ENCODE data around the gene MSMO1.

MSMO1 gene

DNA sequence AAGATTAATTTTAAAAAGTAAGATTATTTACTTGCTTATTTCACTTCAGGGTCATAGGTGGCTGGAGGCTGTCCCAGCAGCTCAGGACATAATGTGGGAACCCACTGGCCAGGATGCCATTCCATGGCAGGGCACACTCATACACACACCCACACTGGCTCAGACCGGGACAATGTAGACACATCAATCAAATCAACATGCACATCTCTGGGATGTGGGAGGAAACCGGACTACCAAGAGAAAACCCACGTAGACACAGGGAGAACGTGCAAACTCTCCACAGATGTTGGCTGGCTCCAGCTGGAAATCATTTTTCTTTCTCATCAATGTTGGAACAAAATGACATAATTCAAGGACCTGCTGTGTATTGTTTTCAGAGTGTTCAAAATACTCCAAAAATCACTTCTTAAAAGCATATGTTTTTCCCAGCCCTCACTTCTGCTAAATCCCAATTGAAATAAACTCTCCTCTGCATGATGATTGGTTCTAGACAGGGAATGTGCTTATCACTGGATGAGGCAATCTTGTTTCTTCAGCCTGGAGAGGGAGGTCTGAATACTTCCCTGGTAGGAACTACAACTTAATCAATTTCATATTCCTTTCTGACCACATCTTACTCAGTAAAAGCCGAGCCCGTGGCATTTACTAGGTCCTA is 32.7 kb downstream of the MSMO1 start:
- DNase-seq (ENCODE audit: low read depth in 2 of 2) = no peak

DNA sequence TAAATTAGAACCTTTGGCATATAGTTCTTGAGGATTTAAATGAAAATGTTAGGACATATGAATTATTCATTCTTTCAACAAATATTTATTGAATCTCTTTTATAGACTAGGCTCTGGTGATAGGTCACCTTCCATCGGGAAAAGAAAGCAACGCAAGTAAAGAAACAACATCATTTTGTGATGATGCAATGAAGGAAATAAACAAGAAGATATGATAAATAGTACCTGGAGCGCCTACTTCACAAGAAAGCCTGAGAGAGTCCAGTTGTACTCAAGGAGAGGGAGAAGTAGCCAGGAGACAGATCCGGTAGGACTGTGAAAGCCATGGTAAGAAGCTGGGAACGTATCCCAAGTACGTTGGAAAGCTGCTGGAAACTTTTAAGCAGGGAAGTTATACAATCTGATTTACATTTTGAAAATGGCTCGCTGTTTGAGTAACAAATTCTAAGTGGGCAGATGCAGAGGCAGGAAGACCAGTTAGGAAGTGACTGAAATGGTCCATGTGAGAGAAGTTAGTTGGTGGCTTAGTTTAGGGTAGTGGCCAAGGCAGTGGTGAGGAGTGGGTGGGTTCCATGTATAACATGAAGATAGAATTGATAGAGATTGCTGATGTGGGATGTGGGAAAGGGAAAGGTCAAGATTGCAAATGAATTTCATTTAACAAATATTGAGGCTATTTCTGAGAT is 33.7 kb downstream of the MSMO1 start:
- DNase-seq (ENCODE audit: low read depth in 2 of 2) = no peak

DNA sequence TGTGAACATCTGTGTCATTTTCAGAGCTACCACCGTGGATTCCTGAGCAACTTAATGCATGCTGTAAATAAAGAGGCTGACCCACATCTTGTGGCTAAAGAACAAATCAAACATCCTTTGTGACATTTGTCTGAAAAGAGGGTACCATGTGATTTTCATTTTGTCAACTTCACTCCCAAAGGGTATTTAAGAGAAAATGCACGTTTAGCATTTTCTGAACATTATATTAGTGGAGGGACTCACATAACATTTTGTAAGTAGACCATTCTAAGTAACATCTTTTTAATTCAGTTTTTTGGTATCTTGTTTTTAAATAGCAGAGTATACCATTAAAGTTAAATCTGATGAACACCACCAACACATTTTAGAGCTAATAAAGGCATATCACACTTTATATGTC is 34.3 kb downstream of the MSMO1 start:
- DNase-seq (ENCODE audit: low read depth in 2 of 2) = no peak

DNA sequence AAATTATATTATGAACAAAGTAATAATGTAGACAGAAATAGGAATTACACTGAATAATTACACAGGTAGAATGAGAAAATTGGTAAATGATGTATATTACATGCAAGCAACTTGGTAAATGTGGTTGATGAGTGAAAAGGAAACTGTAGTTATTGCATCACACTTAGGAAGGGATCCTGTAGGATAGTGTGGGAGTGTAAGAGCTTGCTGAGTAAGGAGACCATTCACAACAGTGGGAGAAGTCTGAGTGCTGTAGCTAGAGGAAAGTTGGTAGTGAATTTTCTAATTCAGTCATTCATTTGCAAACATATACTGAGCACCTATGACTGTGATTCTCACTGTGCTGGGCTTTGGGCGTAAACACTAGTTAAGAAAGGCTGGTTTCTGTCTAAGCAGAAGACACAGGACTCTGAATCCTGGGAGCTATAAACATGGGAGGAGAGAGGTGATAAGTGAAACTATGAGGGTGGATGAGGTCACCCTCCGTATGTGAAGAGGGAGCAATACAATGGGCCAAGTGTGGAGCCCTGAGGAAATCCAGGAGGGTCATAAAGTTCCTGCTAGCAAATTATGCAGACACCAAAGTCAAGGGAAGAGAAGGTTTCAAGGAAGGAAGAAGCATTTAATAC is 37.1 kb downstream of the MSMO1 start:
- DNase-seq (ENCODE audit: low read depth in 2 of 2) = no peak

GRCh38 chr4:165367040-165367439 is 39.6 kb downstream of the MSMO1 start:
- no peak for DNase-seq (ENCODE audit: low read depth in 2 of 2)

GRCh38 chr4:165368114-165368513 is 40.6 kb downstream of the MSMO1 start:
- DNase-seq (ENCODE audit: low read depth in 2 of 2) = no peak

- DNase-seq (ENCODE audit: low read depth in 2 of 2) = no peak
These were observed 41.1 kb downstream of the MSMO1 start for GRCh38 chr4:165368567-165368966.

- no peak for DNase-seq (ENCODE audit: low read depth in 2 of 2)
These were observed 42.1 kb downstream of the MSMO1 start for GRCh38 chr4:165369522-165369921.

GRCh38 chr4:165370530-165370929 is 43.1 kb downstream of the MSMO1 start:
- DNase-seq (ENCODE audit: low read depth in 2 of 2) = no peak

DNA sequence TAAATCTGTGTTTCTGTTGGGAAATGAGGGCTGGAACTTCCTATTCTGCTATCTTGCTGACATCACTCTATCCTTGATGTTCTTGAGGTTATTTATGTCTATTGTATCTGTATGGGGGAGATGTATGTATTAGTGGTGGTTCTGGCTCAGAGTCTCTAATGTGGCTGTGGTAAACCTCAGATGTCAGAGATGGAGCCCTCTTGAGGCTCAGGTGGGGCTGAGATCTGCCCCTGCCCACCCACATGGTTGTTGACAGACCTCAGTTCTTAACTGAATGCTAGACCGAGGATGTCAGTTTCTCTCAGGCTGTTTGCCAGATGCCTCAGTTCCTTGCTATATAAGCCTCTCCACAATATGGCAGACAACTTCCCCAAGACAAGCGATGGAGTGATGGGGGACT is 48.0 kb downstream of the MSMO1 start:
- DNase-seq (ENCODE audit: low read depth in 2 of 2) = no peak

- no peak for DNase-seq (ENCODE audit: low read depth in 2 of 2)
These were observed 50.9 kb downstream of the MSMO1 start for GRCh38 chr4:165378398-165378744.

- DNase-seq (ENCODE audit: low read depth in 2 of 2) = peak; percentile 3 to 42
These were observed 51.5 kb downstream of the MSMO1 start, which contains the start of gene CPE for GRCh38 chr4:165378745-165379677. Gene CPE, plus strand, starts transcription at chr4:165379008. Its CDS starts 214 bp downstream, at chr4:165379222.

DNA sequence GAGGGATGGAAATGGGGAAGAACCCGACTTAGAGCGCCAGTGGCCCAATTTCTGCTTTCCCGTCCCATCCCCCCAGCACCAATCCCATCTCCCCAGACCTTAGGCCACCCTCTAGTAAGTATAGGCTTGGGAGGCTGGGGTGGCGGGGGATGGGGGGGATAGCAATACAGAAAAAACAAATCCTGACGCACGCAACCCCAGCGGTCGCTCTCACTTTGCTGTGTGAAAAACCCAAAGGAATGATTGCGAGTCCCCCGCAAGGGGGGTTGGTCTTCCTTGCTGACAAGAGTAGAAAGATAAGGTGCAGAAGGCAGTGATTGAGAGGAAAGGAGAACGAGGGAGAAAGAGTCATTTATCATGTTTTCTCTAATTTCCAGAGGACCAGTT is 52.2 kb downstream of the MSMO1 start:
- DNase-seq (ENCODE audit: low read depth in 2 of 2) = no peak

DNA sequence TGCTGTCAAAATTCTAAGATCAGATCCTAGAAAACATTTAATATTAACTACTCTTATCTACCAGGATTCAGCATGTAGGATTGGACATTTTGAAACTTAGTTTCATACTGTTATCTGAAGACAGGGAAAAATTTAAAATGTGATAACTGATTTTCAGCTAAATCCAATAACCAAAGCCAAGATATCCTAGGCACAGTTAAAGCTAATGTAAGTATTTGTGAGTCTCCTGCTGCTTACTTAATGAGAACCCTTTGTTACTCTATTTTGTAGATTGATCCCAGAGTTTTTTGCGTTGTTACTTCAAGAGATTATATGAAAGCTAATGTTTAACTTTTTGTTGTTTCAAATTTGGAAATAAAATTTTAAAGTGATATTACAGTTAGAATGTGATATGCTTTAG is 53.3 kb downstream of the MSMO1 start:
- DNase-seq (ENCODE audit: low read depth in 2 of 2) = no peak

GRCh38 chr4:165381821-165382373 is 54.4 kb downstream of the MSMO1 start:
- no peak for DNase-seq (ENCODE audit: low read depth in 2 of 2)

DNA sequence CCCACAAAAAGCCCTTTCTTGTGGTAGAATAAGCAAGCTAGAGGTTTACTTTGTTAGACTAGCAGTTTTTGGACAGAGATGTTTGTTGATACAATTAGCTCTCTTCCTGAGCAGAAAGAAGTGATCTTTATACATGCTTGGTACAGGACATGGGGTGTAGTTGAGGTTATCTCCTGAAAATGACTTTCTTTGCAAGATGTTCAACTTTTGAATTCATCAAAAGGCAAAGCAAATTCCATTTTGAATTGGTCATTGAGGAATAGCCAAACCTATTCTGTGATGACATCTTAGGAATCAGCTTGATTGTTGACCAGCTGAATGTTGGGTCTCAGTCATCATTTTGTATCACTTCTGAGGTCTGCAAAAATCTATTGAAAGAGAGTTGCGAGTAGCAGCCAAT is 55.2 kb downstream of the MSMO1 start:
- no peak for DNase-seq (ENCODE audit: low read depth in 2 of 2)

DNA sequence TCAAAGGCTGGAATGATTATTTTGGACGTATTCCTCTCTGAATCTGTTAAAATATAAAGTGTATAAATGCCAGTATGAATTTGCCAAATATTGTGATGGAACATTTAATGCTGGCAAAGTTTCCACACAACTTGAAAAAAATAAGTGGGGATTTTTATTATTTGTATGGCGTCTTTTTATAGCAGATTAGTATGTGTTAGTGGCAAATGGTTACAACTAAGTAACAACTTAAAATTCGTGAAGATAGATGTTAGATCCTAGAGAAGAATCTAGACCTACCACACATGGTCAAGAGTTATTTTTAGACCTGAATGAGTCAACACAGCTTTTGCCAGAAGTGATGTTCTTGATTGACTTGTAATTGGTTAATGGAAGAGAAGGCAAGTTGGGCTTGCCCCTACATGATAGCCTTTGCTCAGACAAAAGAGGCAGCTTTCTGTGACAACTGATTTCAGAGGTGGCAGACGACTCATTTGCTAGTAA is 56.2 kb downstream of the MSMO1 start:
- no peak for DNase-seq (ENCODE audit: low read depth in 2 of 2)

GRCh38 chr4:165384186-165384585 is 56.7 kb downstream of the MSMO1 start:
- no peak for DNase-seq (ENCODE audit: low read depth in 2 of 2)

DNA sequence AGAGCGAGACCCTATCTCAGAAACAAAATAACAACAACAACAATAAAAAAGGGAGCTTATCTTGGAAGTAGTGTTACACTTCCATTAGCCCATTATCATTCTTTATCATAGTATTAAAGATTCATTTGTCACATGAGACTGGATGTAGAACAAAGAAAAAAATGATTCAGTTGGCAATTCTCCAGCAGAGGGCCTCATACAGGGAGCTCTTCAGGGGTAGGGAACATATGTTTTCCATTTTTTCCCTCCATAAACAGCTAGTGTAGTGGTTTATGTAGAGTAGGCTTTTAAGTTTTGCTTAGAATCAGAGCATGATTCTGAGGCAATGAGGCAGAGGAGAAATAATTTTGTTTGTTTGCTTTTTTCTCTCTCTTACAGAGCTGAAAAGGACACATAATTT is 57.1 kb downstream of the MSMO1 start:
- no peak for DNase-seq (ENCODE audit: low read depth in 2 of 2)

DNA sequence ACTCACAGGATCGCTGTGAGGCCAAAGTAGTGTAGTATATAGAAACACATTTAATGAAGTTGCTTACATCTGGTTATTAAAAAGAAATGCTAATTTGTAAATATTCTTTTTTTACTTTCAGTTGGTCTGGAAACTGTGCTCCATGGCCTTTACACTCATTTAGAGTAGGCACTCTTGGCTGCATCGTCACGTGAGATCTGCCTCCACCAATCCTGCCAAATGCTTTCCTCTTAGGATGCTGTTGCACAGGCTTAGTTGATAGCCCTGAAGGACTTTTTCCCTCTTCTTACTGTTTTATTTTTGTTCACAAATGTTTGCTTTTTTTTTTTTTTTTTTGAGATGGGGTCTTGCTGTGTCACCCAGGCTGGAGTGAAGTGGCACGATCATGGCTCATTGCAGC is 57.7 kb downstream of the MSMO1 start:
- no peak for DNase-seq (ENCODE audit: low read depth in 2 of 2)

- no peak for DNase-seq (ENCODE audit: low read depth in 2 of 2)
These were observed 58.9 kb downstream of the MSMO1 start for GRCh38 chr4:165386328-165386727.

- DNase-seq (ENCODE audit: low read depth in 2 of 2) = no peak
These were observed 61.3 kb downstream of the MSMO1 start for GRCh38 chr4:165388756-165389155.

Data from stimulated activated CD4-positive, alpha-beta T cell treated with anti-CD3 and anti-CD28 coated beads, Interleukin-1b, Interleukin-23, amount 100 ng/mL, for 4 hours (primary cell).